Tibial artery (tissue), 4 donors: ENCODE data around the gene DSN1.

Source experiments
- DNase-seq, 2 donors: peaks; one replicate each; pipeline ENCODE4 v3.0.0-alpha.2; 2019
- H3K27ac ChIP-seq, 2 donors: fragments of 200-600 bp; sonication (generic) in 1 of 2; 1 replicate in 1 of 2; 2 replicates in 1 of 2; pipeline ENCODE4 v1.5.1; 2018 to 2019; ENCODE audit warnings: mild to moderate bottlenecking in 1 of 2
- H3K27me3 ChIP-seq, 2 donors: fragments of 200-600 bp; sonication (generic) in 1 of 2; one replicate each; pipeline versions ENCODE4 v1.5.1 to v1.6.0; 2016 to 2019
- H3K36me3 ChIP-seq, 3 donors: fragments of 200-600 bp; sonication (generic) in 2 of 3; one replicate each; pipeline ENCODE4 v1.5.1; 2016 to 2019; ENCODE audit warnings: mild to moderate bottlenecking in 2 of 3
- H3K4me1 ChIP-seq, 4 donors: fragments of 200-600 bp; sonication (generic) in 2 of 4; 1 replicate in 3 of 4; 2 replicates in 1 of 4; pipeline ENCODE4 v1.5.1; 2016 to 2019
- H3K4me3 ChIP-seq, 2 donors: fragments of 200-600 bp; sonication (generic) in 1 of 2; 1 replicate in 1 of 2; 2 replicates in 1 of 2; pipeline ENCODE4 v1.5.1; 2018 to 2019; ENCODE audit warnings: mild to moderate bottlenecking in 2 of 2
- H3K9me3 ChIP-seq, 3 donors: fragments of 200-600 bp; sonication (generic) in 1 of 3; one replicate each; pipeline ENCODE4 v1.5.1; 2016 to 2019
- CTCF ChIP-seq, 2 experiments: fragments of 200-600 bp in 1 of 2; fragments of 450-650 bp in 1 of 2; IDR thresholded peaks; one replicate each; pipeline ENCODE4 v1.5.1; 2017 to 2019; ENCODE audit warnings: antibody characterized with exemption in 2 of 2, mild to moderate bottlenecking in 1 of 2, moderate library complexity in 1 of 2
- intact Hi-C: fragments of 100-400 bp; cut with DNase I; formaldehyde crosslinking; loops from one replicate; pipeline ENCODE4 v1.15.0; 2023; ENCODE audit warnings: low total_unique reads

Gene DSN1

DNA sequence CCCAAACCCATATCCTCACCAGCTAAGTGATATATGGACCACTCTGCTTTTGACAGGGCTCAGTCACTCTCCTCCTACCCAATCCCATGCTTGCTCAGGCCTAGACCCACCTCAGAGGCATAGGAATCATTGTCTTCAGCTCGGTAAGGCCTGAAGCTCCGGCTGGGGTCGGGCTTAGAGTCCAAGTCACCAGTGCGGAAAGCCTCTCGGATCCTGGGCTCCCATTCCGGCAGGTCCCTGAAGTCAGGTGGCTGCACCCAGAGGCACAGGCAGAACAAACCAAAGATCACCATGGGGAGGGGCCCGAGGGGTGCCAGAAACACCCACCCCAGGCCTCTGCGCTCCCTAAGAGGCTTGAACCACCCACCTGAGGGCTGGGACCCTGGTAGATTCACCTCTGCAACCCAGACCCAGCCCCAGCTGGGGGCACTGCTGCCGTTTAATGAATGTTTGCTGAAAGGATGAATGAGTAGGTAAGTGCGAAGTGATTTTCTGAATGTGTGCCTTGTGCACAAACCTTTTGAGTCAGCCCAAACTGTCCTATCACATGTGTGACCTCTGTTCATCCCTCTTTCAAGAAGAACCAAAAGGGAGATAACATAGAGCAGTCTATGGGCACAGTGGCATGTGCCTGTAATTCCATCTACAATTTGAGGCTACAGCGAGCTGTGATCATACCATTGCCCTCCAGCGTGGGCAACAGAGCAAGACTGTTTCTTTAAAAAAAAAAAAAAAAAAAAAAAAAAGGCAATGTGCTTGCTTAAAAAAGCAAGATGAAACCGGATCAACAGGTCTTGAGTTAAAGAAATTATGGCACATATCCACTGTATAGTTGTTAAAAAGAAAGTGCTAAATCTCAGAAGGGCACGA lies 39.3 kb upstream of the DSN1 start:
- Histone ChIP-seq H3K27ac (no peak overlapping the region), H3K9me3 (no peaks in the 10 kb centered on the region), H3K4me1 (peaks cover 0 to 11% (median 0%) of the 10 kb centered on the region in 4 donors), H3K27me3 (no peaks in the 10 kb centered on the region), H3K4me3 (no peak overlapping the region), H3K36me3 (peaks cover 55 to 87% (median 72%) of the 10 kb centered on the region in 3 donors)
- DNase-seq: no peak
- intact Hi-C loops: loop anchor here (10.0 kb wide), 1 partner anchor 52 kb away; a partner anchor contains a TSS
- TF ChIP-seq CTCF (IDR thresholded peaks at IDR 0.05): no peak

DNA sequence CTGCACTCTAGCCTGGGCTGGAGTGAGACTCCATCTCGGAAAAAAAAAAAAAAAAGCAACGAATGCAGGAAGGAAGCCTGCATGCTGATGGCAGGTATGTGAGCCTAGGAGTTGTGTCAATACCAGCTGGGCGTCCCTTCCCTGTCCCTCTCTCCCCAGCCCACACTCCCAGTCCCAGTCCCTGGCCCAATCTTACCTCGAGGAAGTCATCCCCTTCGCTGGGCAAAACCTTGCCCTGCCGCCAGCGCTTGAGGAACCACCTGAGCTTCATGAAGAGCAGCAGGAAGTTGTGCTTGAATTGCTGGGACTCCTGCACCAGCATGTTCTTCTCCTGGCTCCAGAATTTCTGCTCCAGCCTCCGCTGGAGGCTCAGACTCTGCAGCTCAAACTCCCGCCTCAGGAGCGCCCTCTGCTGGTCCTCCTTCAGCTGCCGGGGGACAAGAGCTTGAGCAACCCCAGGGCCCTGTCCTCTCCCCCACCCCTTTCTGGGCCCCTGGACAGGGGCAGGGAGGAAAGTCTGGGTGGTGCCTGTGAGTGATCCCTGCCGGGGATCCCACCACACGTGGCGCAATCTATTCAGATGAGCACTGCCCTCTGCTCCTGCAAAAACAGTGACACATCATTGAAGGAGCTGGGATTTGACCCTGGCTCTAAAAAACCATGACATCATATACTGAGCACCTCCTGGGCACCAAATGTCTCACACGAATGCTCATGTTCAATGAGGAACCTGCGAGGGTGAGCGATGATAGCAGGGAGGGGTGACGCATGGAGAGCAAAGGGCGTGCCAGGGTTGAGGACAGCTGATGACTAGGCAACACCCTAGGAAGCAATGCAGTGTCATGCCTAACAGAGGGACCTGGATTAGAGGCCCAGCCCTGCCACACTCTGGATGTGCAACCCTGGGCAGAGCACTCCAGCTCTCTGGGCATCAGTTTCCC lies 35.0 kb upstream of the DSN1 start:
- H3K27me3 ChIP-seq: no peaks in the 10 kb centered on the region
- H3K9me3 ChIP-seq: no peaks in the 10 kb centered on the region
- DNase-seq: peak in 1 of 2 donors; percentile 57
- no peak overlapping the region for H3K4me3 ChIP-seq
- peaks cover 59 to 89% (median 71%) of the 10 kb centered on the region in 3 donors for H3K36me3 ChIP-seq
- TF ChIP-seq CTCF (IDR thresholded peaks at IDR 0.05): peak; percentile 48 to 76
- peaks cover 0 to 6% (median 0%) of the 10 kb centered on the region in 4 donors for H3K4me1 ChIP-seq
- intact Hi-C loops: no loop called here
- H3K27ac ChIP-seq: no peak overlapping the region

GRCh38 chr20:36806049-36806448 lies 32.5 kb upstream of the DSN1 start:
- Histone ChIP-seq H3K27ac (no peak overlapping the region), H3K4me1 (peaks cover 0 to 11% (median 0%) of the 10 kb centered on the region in 4 donors), H3K36me3 (peaks cover 74 to 87% (median 85%) of the 10 kb centered on the region in 3 donors), H3K9me3 (no peaks in the 10 kb centered on the region), H3K27me3 (no peaks in the 10 kb centered on the region), H3K4me3 (no peak overlapping the region)
- TF ChIP-seq CTCF (IDR thresholded peaks at IDR 0.05): no peak
- intact Hi-C loops: no loop called here
- no peak for DNase-seq

- intact Hi-C loops: no loop called here
- no peak overlapping the region for H3K4me3 ChIP-seq
- no peak overlapping the region for H3K27ac ChIP-seq
- TF ChIP-seq CTCF (IDR thresholded peaks at IDR 0.05): no peak
- no peak for DNase-seq
- H3K4me1 ChIP-seq: peaks cover 0 to 11% (median 0%) of the 10 kb centered on the region in 4 donors
- H3K36me3 ChIP-seq: peaks cover 79 to 91% (median 89%) of the 10 kb centered on the region in 3 donors
- H3K27me3 ChIP-seq: no peaks in the 10 kb centered on the region
- no peaks in the 10 kb centered on the region for H3K9me3 ChIP-seq
Observed at GRCh38 chr20:36805396-36805795, 31.8 kb upstream of the DSN1 start.

DNA sequence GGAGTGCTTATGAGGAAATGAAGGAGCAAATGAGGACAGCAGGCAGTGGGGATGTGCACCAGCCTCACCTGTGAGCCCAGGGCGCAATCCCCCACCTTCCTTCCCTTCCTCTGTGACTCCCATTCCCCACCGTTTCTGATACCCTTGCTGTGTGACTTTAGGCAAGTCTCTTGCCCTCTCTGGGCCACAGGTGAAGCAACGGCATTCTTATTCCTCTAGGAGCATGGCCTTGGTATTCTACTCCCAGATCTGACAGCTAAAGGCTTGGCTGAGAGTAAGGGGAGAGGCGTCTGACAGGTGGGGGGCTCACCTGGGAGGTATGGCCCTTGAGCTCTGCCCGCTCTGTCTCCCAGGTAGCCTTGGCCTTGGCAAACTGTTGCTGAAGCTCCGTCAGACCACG lies 30.9 kb upstream of the DSN1 start:
- H3K4me3 ChIP-seq: no peak overlapping the region
- intact Hi-C loops: no loop called here
- no peak for DNase-seq
- no peaks in the 10 kb centered on the region for H3K9me3 ChIP-seq
- no peak overlapping the region for H3K27ac ChIP-seq
- H3K27me3 ChIP-seq: no peaks in the 10 kb centered on the region
- H3K4me1 ChIP-seq: peaks cover 0 to 11% (median 0%) of the 10 kb centered on the region in 4 donors
- peaks cover 83 to 92% (median 90%) of the 10 kb centered on the region in 3 donors for H3K36me3 ChIP-seq
- no peak for TF ChIP-seq CTCF (IDR thresholded peaks at IDR 0.05)
